Skeletal muscle tissue (tissue), 4 donors: ENCODE results near the gene ERP44. TPM values are rescaled to one million over a fixed set of nuclear protein-coding genes. Genes with fewer than 3 reads are reported as not detected.
"Not testable (repeated sequence)": the region's sequence is repeated elsewhere in the genome, so short reads cannot be mapped to it uniquely, and the experiment has no call there.

Experiments used
- H3K27ac ChIP-seq: one replicate; pipeline ENCODE4 v1.7.0; 2013; ENCODE audit warnings: mild to moderate bottlenecking, low read depth, low read length, inconsistent platforms
- H3K27me3 ChIP-seq, 3 donors: one replicate each; pipeline ENCODE4 v1.7.0; 2013; ENCODE audit warnings: low read length in 3 of 3; ENCODE audit not compliant: control insufficient read depth in 3 of 3, insufficient read depth in 3 of 3
- H3K36me3 ChIP-seq, 3 donors: one replicate each; pipeline ENCODE4 v1.7.0; 2013; ENCODE audit warnings: low read length in 3 of 3; ENCODE audit not compliant: control insufficient read depth in 3 of 3, insufficient read depth in 3 of 3
- H3K4me1 ChIP-seq, 3 donors: one replicate each; pipeline ENCODE4 v1.7.0; 2013; ENCODE audit warnings: low read length in 3 of 3, mild to moderate bottlenecking in 3 of 3; ENCODE audit not compliant: control insufficient read depth in 3 of 3, insufficient read depth in 3 of 3
- H3K4me3 ChIP-seq, 3 donors: one replicate each; pipeline ENCODE4 v1.7.0; 2013; ENCODE audit warnings: low read length in 3 of 3
- H3K9ac ChIP-seq, 3 donors: one replicate each; pipeline ENCODE4 v1.7.0; 2013; ENCODE audit warnings: low read length in 3 of 3, mild to moderate bottlenecking in 3 of 3, moderate library complexity in 2 of 3, low read depth in 1 of 3
- H3K9me3 ChIP-seq, 3 donors: one replicate each; pipeline ENCODE4 v1.7.0; 2013; ENCODE audit warnings: low read length in 3 of 3; ENCODE audit not compliant: control insufficient read depth in 3 of 3
- total RNA-seq: library from RNA; depleted of rRNA; stranded (reverse); fragments of >200 nt; gene quantifications from one replicate; pipeline ENCODE4 v1.2.3, GENCODE V29; 2014
- donor health status: Osteomylitis.

Gene ERP44
- total RNA-seq, 1 donor from 2014 or later = 9.4 TPM

DNA sequence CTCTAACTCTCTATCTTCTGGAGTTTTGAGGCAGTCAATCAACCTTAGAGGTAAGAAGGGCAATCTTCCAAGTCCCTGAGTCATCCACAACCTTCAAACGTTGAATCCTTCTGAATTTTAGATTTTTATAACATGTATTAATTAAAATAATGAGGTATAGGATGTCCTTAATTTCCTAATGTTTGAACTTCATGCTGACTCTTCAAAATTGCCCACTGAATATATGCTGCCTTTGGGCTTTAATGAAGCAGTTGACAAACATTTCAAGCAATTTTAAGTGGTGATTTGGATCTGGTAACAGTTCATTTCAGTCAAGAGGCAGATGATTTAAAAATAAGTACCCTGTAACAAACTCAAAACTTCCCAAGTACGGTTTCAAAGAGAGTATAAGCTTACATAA lies 26.0 kb downstream of the ERP44 start:
- no peaks in the 10 kb centered on the region for H3K9me3 ChIP-seq
- H3K4me1 ChIP-seq = peaks cover 2 to 9% (median 2%) of the 10 kb centered on the region in 3 donors
- H3K36me3 ChIP-seq = no peaks in the 10 kb centered on the region
- H3K27ac ChIP-seq = no peak overlapping the region
- H3K9ac ChIP-seq = no peak overlapping the region
- H3K4me3 ChIP-seq = no peak overlapping the region
- H3K27me3 ChIP-seq = no peaks in the 10 kb centered on the region

DNA sequence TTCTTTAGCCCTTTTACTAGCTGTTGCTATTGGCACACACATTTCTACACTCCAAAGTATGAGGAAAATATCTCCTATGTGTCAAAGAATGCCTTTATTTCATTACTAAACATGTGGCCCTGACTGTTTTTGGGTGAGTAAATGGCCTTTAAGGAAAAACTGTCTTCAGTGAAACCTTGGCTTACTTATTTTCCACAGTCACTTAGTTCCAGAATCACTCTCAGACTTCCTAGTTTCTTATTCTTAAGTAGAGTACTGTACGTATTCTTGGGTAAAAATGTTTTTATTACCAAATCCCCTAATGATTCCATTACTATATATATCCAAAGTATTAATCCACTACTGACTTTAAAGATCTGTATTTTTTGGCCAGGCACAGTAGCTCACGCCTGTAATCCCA lies 27.5 kb downstream of the ERP44 start:
- Histone ChIP-seq H3K27me3 (no peaks in the 10 kb centered on the region), H3K4me1 (peaks cover 0 to 3% (median 0%) of the 10 kb centered on the region in 3 donors), H3K4me3 (no peak overlapping the region), H3K9ac (no peak overlapping the region), H3K9me3 (no peaks in the 10 kb centered on the region), H3K36me3 (no peaks in the 10 kb centered on the region), H3K27ac (no peak overlapping the region)

DNA sequence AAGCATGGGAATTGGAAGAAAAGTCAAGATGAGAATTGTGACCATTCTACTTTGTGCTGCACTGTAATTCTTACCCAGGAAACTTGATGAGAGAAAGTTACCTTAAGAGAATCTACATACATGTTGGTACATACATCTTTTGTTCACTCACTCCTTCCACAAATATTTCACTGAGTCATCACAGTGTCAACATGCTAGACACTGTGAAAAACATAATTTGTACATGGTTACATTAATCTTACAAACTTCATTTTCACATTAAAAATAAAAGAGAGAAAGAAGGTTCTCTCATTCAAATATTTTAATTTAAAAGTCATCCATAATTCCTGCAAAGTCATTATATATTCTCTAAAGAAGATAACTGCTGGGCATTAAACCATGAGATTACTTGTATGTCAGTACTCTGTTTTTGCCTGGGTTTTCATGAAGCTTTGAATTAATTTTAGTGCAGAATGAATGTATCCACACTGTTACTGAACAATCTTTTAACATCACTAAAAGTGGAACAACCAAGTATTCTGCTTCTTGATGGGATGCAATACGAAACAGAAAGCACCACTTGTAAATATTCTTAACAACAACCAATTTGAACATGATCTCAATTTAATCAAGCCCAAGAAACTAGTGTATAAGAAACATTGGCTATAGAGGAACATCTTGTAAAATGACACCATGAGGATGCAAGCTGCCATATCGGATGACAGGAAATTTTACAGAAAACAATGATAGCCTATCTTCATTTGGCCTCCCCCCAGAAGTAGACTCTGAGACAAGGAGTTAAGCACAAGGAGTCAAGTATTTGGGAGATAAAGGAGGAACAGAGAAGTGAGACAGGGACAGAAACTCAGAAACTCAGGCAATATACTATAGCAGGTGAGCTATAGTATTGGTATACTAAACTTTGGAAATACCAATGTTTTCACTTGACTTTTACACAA lies 28.4 kb downstream of the ERP44 start:
- Histone ChIP-seq H3K36me3 (no peaks in the 10 kb centered on the region), H3K4me3 (no peak overlapping the region), H3K27ac (no peak overlapping the region), H3K9me3 (no peaks in the 10 kb centered on the region), H3K4me1 (peaks cover 0 to 3% (median 0%) of the 10 kb centered on the region in 3 donors), H3K27me3 (no peaks in the 10 kb centered on the region), H3K9ac (no peak overlapping the region)

DNA sequence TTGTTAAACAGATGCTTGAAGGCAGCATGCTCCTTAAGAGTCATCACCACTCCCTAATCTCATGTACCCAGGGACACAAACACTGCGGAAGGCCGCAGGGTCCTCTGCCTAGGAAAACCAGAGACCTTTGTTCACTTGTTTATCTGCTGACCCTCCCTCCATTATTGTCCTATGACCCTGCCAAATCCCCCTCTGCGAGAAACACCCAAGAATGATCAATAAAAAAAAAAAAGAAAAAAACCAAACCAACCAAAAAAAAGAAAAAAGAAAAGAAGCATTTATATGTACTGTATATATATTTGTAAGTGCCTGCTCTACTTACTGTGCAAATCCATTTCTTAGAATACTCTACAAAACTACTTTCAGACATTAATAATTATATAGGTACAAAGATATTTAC lies 29.7 kb downstream of the ERP44 start:
- H3K9ac ChIP-seq, H3K27ac ChIP-seq, H3K4me1 ChIP-seq, H3K36me3 ChIP-seq, H3K9me3 ChIP-seq, H3K4me3 ChIP-seq, H3K27me3 ChIP-seq: not testable (repeated sequence)

DNA sequence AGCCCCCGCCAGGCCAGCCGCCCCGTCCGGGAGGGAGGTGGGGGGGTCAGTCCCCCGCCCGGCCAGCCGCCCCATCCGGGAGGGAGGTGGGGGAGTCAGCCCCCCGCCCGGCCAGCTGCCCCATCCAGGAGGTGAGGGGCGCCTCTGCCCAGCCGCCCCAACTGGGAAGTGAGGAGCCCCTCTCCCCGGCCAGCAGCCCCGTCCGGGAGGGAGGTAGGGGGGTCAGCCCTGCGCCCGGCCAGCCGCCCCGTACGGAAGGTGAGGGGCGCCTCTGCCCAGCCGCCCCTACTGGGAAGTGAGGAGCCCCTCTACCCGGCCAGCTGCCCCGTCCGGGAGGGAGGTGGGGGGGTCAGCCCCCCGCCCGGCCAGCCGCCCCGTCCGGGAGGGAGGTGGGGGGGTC lies 30.8 kb downstream of the ERP44 start:
- not testable (repeated sequence) for H3K9me3 ChIP-seq, H3K9ac ChIP-seq

DNA sequence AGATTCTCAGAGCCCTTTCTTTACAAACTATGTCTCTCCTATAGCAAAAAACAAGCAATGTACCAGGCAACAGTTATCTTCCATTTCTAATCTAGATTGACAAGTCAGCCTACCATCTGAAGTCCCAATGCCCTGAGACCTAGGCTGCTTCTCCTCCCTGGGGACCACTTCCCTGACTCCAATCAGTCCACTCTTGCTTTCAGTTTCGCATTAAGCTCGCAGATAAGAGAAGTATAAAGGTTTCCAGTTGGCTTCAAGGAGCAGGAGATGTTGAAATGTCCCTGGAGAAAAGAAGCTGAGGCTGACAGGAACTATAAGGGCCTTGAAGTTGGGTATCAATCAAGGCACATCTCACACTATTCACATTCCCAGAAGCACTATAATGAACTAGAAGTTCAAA lies 32.3 kb downstream of the ERP44 start:
- no peak overlapping the region for H3K9ac ChIP-seq
- no peaks in the 10 kb centered on the region for H3K36me3 ChIP-seq
- H3K4me3 ChIP-seq = no peak overlapping the region
- H3K4me1 ChIP-seq = peaks cover 0 to 3% (median 0%) of the 10 kb centered on the region in 3 donors
- H3K27ac ChIP-seq = no peak overlapping the region
- no peaks in the 10 kb centered on the region for H3K9me3 ChIP-seq
- no peaks in the 10 kb centered on the region for H3K27me3 ChIP-seq

More for the DNA sequence above, 30.8 kb downstream of the ERP44 start:
- H3K4me1 ChIP-seq, H3K36me3 ChIP-seq, H3K27ac ChIP-seq, H3K27me3 ChIP-seq, H3K4me3 ChIP-seq: not testable (repeated sequence)

DNA sequence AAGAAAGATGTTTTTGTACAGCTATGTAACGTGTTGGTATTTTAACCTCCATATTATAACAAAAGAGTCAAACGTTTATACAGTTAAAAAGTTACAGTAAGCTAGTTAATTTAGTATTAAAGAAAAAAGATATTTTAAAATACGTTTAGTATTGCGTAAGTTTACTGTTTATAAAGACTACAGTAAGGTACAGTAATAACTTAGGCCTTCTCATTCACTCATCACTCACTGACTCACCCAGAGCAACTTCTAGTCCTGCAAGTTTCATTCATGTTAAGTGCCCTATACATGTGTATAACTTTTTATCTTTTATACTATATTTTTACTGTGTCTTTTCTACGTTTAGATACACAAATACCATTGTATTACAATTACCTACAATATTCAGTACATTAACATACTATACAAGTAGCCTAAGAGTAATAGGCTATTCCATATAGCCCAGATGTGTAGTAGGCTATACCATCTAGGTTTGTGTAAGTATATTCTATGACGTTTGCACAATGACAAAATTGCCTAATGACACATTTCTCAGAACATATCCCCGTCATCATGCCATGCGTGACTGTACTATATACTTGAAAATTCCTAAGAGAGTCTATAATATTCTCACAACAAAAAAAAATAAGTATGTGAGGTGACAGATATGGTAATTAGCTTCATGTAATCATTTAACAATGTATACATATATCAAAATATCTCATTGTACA lies 33.8 kb downstream of the ERP44 start:
- Histone ChIP-seq H3K4me1 (no peaks in the 10 kb centered on the region), H3K36me3 (no peaks in the 10 kb centered on the region), H3K9me3 (no peaks in the 10 kb centered on the region), H3K27ac (no peak overlapping the region), H3K27me3 (no peaks in the 10 kb centered on the region), H3K9ac (no peak overlapping the region), H3K4me3 (no peak overlapping the region)

DNA sequence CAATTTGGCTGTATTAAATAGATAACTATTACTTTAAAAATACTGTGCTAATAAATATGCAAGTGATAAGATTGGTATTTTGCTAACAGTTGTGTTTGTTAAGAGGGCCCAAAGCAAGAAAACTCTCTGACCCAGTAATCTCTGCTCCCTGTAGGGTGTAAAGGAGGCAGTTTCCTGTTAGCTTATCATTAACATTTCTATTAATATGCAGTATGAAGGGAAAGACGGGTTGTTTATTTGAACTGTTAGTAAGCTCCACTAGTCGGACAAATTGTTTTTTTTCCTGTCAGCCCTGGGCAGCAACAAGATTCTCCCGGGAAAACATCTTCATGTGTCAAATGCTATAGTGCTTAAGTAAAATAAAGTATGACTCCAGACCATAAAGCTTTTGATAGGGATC lies 35.6 kb downstream of the ERP44 start:
- H3K27ac ChIP-seq = no peak overlapping the region
- H3K9me3 ChIP-seq = no peaks in the 10 kb centered on the region
- no peaks in the 10 kb centered on the region for H3K36me3 ChIP-seq
- no peak overlapping the region for H3K4me3 ChIP-seq
- no peak overlapping the region for H3K9ac ChIP-seq
- no peaks in the 10 kb centered on the region for H3K4me1 ChIP-seq
- H3K27me3 ChIP-seq = no peaks in the 10 kb centered on the region

DNA sequence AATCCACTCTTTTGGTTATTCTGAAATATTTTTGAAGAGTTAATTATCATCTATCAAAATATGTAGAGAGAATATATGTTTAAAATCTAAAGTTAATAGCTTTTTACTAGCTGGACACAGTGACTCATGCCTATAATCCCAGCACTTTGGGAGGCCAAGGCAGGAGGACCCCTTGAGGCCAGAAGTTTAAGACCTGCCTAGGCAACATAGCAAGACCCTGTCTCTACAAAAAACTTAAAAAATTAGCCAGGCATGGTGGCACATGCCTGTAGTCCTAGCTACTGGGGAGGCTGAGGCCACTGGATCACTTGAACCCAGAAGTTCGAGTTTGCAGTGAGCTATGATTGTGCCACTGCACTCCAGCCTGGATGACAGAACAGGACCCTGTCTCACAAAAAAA lies 36.1 kb downstream of the ERP44 start:
- H3K4me1 ChIP-seq, H3K4me3 ChIP-seq, H3K36me3 ChIP-seq, H3K9me3 ChIP-seq, H3K27me3 ChIP-seq, H3K9ac ChIP-seq, H3K27ac ChIP-seq: not testable (repeated sequence)
